Activated CD8-positive, alpha-beta T cell treated with anti-CD3 and anti-CD28 coated beads, Interleukin-2, amount 10 ng/mL, durations not matched to agents 7 days and 5 days (primary cell): ENCODE data around the gene TMEM243. TPM values are rescaled to one million over a fixed set of nuclear protein-coding genes. Genes with fewer than 3 reads are reported as not detected.
A peak's percentile ranks its signal among the peaks of the same experiment; 100 is the strongest.
"Not testable (repeated sequence)": the region's sequence is repeated elsewhere in the genome, so short reads cannot be mapped to it uniquely, and the experiment has no call there.

Experiments
- ATAC-seq: fragments of 150-1000 bp; cut with Tn5 transposase; one replicate; pipeline ENCODE4 v1.10.0; 2021; ENCODE audit warnings: moderate library complexity
- CTCF ChIA-PET: fragments of 350-600 bp; sonication (Branson Sonifier 250); formaldehyde crosslinking; loops from one replicate; lab custom pipeline; 2021; ENCODE audit warnings: antibody characterized with exemption; lab: Charles Lee
- POLR2A ChIA-PET: fragments of 350-600 bp; sonication (Branson Sonifier 250); formaldehyde crosslinking; loops from one replicate; lab custom pipeline; 2021; ENCODE audit warnings: antibody characterized with exemption; lab: Charles Lee
- DNase-seq: peaks from one replicate; pipeline ENCODE4 v3.0.0-alpha.2; 2020
- H3K27ac Mint-ChIP-seq: one replicate; pipeline ENCODE4 v1.8.0; 2021; ENCODE audit warnings: mild to moderate bottlenecking, mixed read lengths
- H3K27me3 Mint-ChIP-seq: one replicate; pipeline ENCODE4 v1.8.0; 2021; ENCODE audit warnings: low read depth, mixed read lengths
- H3K36me3 Mint-ChIP-seq: one replicate; pipeline ENCODE4 v1.8.0; 2021; ENCODE audit warnings: low read depth, mixed read lengths
- H3K4me1 Mint-ChIP-seq: one replicate; pipeline ENCODE4 v1.8.0; 2021; ENCODE audit warnings: low read depth, mixed read lengths
- H3K4me3 Mint-ChIP-seq: one replicate; pipeline ENCODE4 v1.8.0; 2021; ENCODE audit warnings: mild to moderate bottlenecking, mixed read lengths
- H3K9me3 Mint-ChIP-seq: one replicate; pipeline ENCODE4 v1.8.0; 2022; ENCODE audit warnings: mixed read lengths; ENCODE audit not compliant: insufficient read depth
- total RNA-seq, 2 experiments: library from RNA; stranded (reverse); gene quantifications; one replicate each; pipeline ENCODE4 v1.2.3, GENCODE V29; 2021

Gene TMEM243
- total RNA-seq, 2 experiments from 2014 or later, result 39.6 to 42.4 TPM

- H3K27ac Mint-ChIP-seq, result peak overlapping the region; percentile 94
- peaks cover 66% of the 10 kb centered on the region for H3K36me3 Mint-ChIP-seq
- ChIA-PET CTCF (interaction anchor here (1.1 to 2.7 kb wide), 7 partner anchors 9 to 60 kb away, joined by 3 to 11 read pairs (median 5); partner anchors contain the start of gene DMTF1), POLR2A (interaction anchor here (1.3 to 4.7 kb wide), 6 partner anchors 7 to 59 kb away, joined by 3 to 36 read pairs (median 12); partner anchors contain the start of genes DMTF1 and TMEM243)
- no peaks in the 10 kb centered on the region for H3K9me3 Mint-ChIP-seq
- peaks cover 75% of the 10 kb centered on the region for H3K4me1 Mint-ChIP-seq
- peak overlapping the region; percentile 45 for H3K4me3 Mint-ChIP-seq
- ATAC-seq (no peak), DNase-seq (no peak)
- no peaks in the 10 kb centered on the region for H3K27me3 Mint-ChIP-seq
Measured at GRCh38 chr7:87212498-87212897, 7.0 kb downstream of the TMEM243 start.

- peaks cover 78% of the 10 kb centered on the region for H3K36me3 Mint-ChIP-seq
- DNase-seq, result no peak
Measured at GRCh38 chr7:87210506-87210905, 9.0 kb downstream of the TMEM243 start.

GRCh38 chr7:87209295-87209924 is 10.1 kb downstream of the TMEM243 start:
- Mint-ChIP-seq H3K4me3 (no peak overlapping the region), H3K4me1 (peaks cover 55% of the 10 kb centered on the region)
- POLR2A ChIA-PET, result interaction anchor here (1.3 kb wide), 1 partner anchor 11 kb away, joined by 5 read pairs; no protein-coding TSS in a partner anchor

More at GRCh38 chr7:87210506-87210905, 9.0 kb downstream of the TMEM243 start:
- H3K27me3 Mint-ChIP-seq, result no peaks in the 10 kb centered on the region
- peaks cover 9% of the 10 kb centered on the region for H3K9me3 Mint-ChIP-seq
- H3K4me3 Mint-ChIP-seq, result no peak overlapping the region
- peaks cover 63% of the 10 kb centered on the region for H3K4me1 Mint-ChIP-seq
- ATAC-seq, result no peak
- peak overlapping the region; percentile 69 for H3K27ac Mint-ChIP-seq
- ChIA-PET CTCF (no interaction called here), POLR2A (interaction anchor here (0.6 to 4.7 kb wide), 3 partner anchors 9 to 57 kb away, joined by 4 to 36 read pairs (median 5); partner anchors contain the start of genes DMTF1 and TMEM243)

GRCh38 chr7:87206361-87206760 is 13.2 kb downstream of the TMEM243 start:
- no peaks in the 10 kb centered on the region for H3K27me3 Mint-ChIP-seq
- no peak overlapping the region for H3K4me3 Mint-ChIP-seq
- peaks cover 26% of the 10 kb centered on the region for H3K9me3 Mint-ChIP-seq
- peaks cover 27% of the 10 kb centered on the region for H3K4me1 Mint-ChIP-seq
- no peak for ATAC-seq
- H3K36me3 Mint-ChIP-seq, result peaks cover 91% of the 10 kb centered on the region
- ChIA-PET CTCF (interaction anchor here (1.0 kb wide), 1 partner anchor 9 kb away, joined by 4 read pairs; no protein-coding TSS in a partner anchor), POLR2A (interaction anchor here (1.4 kb wide), 1 partner anchor 13 kb away, joined by 5 read pairs; the partner anchor contains the start of gene TMEM243)
- no peak for DNase-seq
- H3K27ac Mint-ChIP-seq, result peak overlapping the region; percentile 58

More at GRCh38 chr7:87209295-87209924, 10.1 kb downstream of the TMEM243 start:
- Mint-ChIP-seq H3K27me3 (no peaks in the 10 kb centered on the region), H3K27ac (peak overlapping the region; percentile 28), H3K36me3 (peaks cover 84% of the 10 kb centered on the region), H3K9me3 (peaks cover 18% of the 10 kb centered on the region)
- CTCF ChIA-PET, result no interaction called here
- ATAC-seq, result no peak
- no peak for DNase-seq

GRCh38 chr7:87205701-87206100 is 13.8 kb downstream of the TMEM243 start:
- H3K27me3 Mint-ChIP-seq, H3K4me3 Mint-ChIP-seq, DNase-seq, ATAC-seq, H3K27ac Mint-ChIP-seq, POLR2A ChIA-PET: not testable (repeated sequence)
- peaks cover 26% of the 10 kb centered on the region for H3K9me3 Mint-ChIP-seq
- peaks cover 92% of the 10 kb centered on the region for H3K36me3 Mint-ChIP-seq
- peaks cover 20% of the 10 kb centered on the region for H3K4me1 Mint-ChIP-seq
- CTCF ChIA-PET, result interaction anchor here (1.0 kb wide), 1 partner anchor 9 kb away, joined by 4 read pairs; no protein-coding TSS in a partner anchor

GRCh38 chr7:87204933-87205332 is 14.6 kb downstream of the TMEM243 start:
- H3K4me3 Mint-ChIP-seq, result no peak overlapping the region
- H3K27me3 Mint-ChIP-seq, result no peaks in the 10 kb centered on the region
- ATAC-seq (no peak), DNase-seq (no peak)
- H3K9me3 Mint-ChIP-seq, result peaks cover 26% of the 10 kb centered on the region
- H3K36me3 Mint-ChIP-seq, result peaks cover 92% of the 10 kb centered on the region
- ChIA-PET POLR2A (interaction anchor here (1.2 kb wide), 1 partner anchor 15 kb away, joined by 3 read pairs; the partner anchor contains the start of gene TMEM243), CTCF (interaction anchor here (1.4 kb wide), 1 partner anchor 9 kb away, joined by 4 read pairs; no protein-coding TSS in a partner anchor)
- no peak overlapping the region for H3K27ac Mint-ChIP-seq
- H3K4me1 Mint-ChIP-seq, result peaks cover 19% of the 10 kb centered on the region

GRCh38 chr7:87203929-87204328 is 15.6 kb downstream of the TMEM243 start:
- Mint-ChIP-seq H3K4me1 (peaks cover 22% of the 10 kb centered on the region), H3K9me3 (peaks cover 26% of the 10 kb centered on the region), H3K27ac (peak overlapping the region; percentile 35), H3K36me3 (peaks cover 93% of the 10 kb centered on the region)
- ChIA-PET POLR2A (interaction anchor here (1.2 to 3.7 kb wide), 2 partner anchors 9 to 16 kb away, joined by 3 to 17 read pairs; partner anchors contain the start of gene TMEM243), CTCF (interaction anchor here (1.4 to 2.5 kb wide), 2 partner anchors 8 to 10 kb away, joined by 4 to 11 read pairs; no protein-coding TSS in a partner anchor)
- H3K4me3 Mint-ChIP-seq, H3K27me3 Mint-ChIP-seq, ATAC-seq, DNase-seq: not testable (repeated sequence)

- H3K27ac Mint-ChIP-seq, result no peak overlapping the region
- H3K9me3 Mint-ChIP-seq, result peaks cover 26% of the 10 kb centered on the region
- DNase-seq (no peak), ATAC-seq (no peak)
- H3K27me3 Mint-ChIP-seq, result no peaks in the 10 kb centered on the region
- ChIA-PET CTCF (interaction anchor here (1.6 to 2.5 kb wide), 2 partner anchors 9 to 34 kb away, joined by 7 to 11 read pairs; no protein-coding TSS in a partner anchor), POLR2A (interaction anchor here (0.6 to 3.7 kb wide), 5 partner anchors 10 to 441 kb away, joined by 3 to 17 read pairs (median 8); partner anchors contain the start of gene TMEM243)
- peaks cover 16% of the 10 kb centered on the region for H3K4me1 Mint-ChIP-seq
- H3K4me3 Mint-ChIP-seq, result no peak overlapping the region
- peaks cover 93% of the 10 kb centered on the region for H3K36me3 Mint-ChIP-seq
Measured at GRCh38 chr7:87202705-87203104, 16.8 kb downstream of the TMEM243 start.

GRCh38 chr7:87202208-87202607 is 17.3 kb downstream of the TMEM243 start:
- ATAC-seq, result no peak
- no peak overlapping the region for H3K27ac Mint-ChIP-seq
- POLR2A ChIA-PET, result interaction anchor here (0.6 to 3.7 kb wide), 6 partner anchors 10 to 441 kb away, joined by 3 to 17 read pairs (median 6); partner anchors contain the start of gene TMEM243

GRCh38 chr7:87199700-87200450 is 19.7 kb downstream of the TMEM243 start:
- ATAC-seq (no peak), DNase-seq (no peak)
- H3K4me1 Mint-ChIP-seq, result peaks cover 19% of the 10 kb centered on the region
- POLR2A ChIA-PET, result interaction anchor here (1.9 to 2.9 kb wide), 3 partner anchors 13 to 20 kb away, joined by 12 to 18 read pairs (median 14); partner anchors contain the start of gene TMEM243
- H3K27me3 Mint-ChIP-seq, result no peaks in the 10 kb centered on the region
- H3K36me3 Mint-ChIP-seq, result peaks cover 89% of the 10 kb centered on the region
- H3K27ac Mint-ChIP-seq, result peak overlapping the region; percentile 43
- CTCF ChIA-PET, result interaction anchor here (0.5 to 1.0 kb wide), 3 partner anchors 16 to 46 kb away, joined by 3 to 4 read pairs (median 3); partner anchors contain the start of gene TMEM243
- peaks cover 11% of the 10 kb centered on the region for H3K9me3 Mint-ChIP-seq
- no peak overlapping the region for H3K4me3 Mint-ChIP-seq

More at GRCh38 chr7:87202208-87202607, 17.3 kb downstream of the TMEM243 start:
- DNase-seq, result no peak
- H3K36me3 Mint-ChIP-seq, result peaks cover 93% of the 10 kb centered on the region
- no peaks in the 10 kb centered on the region for H3K27me3 Mint-ChIP-seq
- peaks cover 14% of the 10 kb centered on the region for H3K4me1 Mint-ChIP-seq
- no peak overlapping the region for H3K4me3 Mint-ChIP-seq
- CTCF ChIA-PET, result interaction anchor here (1.6 to 2.5 kb wide), 2 partner anchors 10 to 34 kb away, joined by 7 to 11 read pairs; no protein-coding TSS in a partner anchor
- H3K9me3 Mint-ChIP-seq, result peaks cover 26% of the 10 kb centered on the region
